ENCODE data around the gene BRPF3. TPM values are rescaled to one million over a fixed set of nuclear protein-coding genes. Genes with fewer than 3 reads are reported as not detected.

BRPF3 gene
- total and polyA plus RNA-seq, 8 donors, result 7.0 to 343 (median 21.1) TPM

DNA sequence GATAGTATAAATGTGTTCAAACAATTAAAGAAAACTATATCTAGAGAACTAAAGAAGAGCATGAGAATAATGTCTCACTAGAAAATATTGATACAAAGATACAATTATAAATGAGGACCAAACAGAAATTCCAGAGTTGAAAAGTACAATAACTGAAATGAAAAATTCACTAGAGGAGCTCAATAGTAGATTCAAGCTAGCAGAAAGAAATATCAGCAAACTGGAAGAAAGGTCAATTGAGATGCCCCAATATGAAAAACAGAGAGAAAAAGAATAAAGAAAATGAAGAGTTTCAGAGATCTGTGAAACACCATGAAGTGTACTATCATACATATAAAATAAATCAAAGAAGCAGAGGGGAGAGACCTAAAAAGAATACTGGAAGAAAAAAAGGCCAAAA lies 18.0 kb upstream of the BRPF3 start:
- peaks cover 0 to 16% (median 9%) of the 10 kb centered on the region in 4 donors for H3K9me3 ChIP-seq
- H3K4me1 ChIP-seq, result no peaks in the 10 kb centered on the region
- intact Hi-C loops (cut with DNase I; ENCODE audit: low total_unique reads), result no loop called here
- H3K36me3 ChIP-seq, result no peaks in the 10 kb centered on the region
- no peak for DNase-seq
- H3K27me3 ChIP-seq, result no peaks in the 10 kb centered on the region
- H3K4me3 ChIP-seq, result no peak overlapping the region
- TF ChIP-seq POLR2A (IDR thresholded peaks at IDR 0.05), result no peak
- no peak for TF ChIP-seq POLR2AphosphoS5 (IDR thresholded peaks at IDR 0.05)
- TF ChIP-seq, protein P1, sequence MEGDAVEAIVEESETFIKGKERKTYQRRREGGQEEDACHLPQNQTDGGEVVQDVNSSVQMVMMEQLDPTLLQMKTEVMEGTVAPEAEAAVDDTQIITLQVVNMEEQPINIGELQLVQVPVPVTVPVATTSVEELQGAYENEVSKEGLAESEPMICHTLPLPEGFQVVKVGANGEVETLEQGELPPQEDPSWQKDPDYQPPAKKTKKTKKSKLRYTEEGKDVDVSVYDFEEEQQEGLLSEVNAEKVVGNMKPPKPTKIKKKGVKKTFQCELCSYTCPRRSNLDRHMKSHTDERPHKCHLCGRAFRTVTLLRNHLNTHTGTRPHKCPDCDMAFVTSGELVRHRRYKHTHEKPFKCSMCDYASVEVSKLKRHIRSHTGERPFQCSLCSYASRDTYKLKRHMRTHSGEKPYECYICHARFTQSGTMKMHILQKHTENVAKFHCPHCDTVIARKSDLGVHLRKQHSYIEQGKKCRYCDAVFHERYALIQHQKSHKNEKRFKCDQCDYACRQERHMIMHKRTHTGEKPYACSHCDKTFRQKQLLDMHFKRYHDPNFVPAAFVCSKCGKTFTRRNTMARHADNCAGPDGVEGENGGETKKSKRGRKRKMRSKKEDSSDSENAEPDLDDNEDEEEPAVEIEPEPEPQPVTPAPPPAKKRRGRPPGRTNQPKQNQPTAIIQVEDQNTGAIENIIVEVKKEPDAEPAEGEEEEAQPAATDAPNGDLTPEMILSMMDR (IDR thresholded peaks at IDR 0.05), result no peak
- no peak for TF ChIP-seq EP300 (IDR thresholded peaks at IDR 0.05)
- no peak overlapping the region for H3K27ac ChIP-seq

DNA sequence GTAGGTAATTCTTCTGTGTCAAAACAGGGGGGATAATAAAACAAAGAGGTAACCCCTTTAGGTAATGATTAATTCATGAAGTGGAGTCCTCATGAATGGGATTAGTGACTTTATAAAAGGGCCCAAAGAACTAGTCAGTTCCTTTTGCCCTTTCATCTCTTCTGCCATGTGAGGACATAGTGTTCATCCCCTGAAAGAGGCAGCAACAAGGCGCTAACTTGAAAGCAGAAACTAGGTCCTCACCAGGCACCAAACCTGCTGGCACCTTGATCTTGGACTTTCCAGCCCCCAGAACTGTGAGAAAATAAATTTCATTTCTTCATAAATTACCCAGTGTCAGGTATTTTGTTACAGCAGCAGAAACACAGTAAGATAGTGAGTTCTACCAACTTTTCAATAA lies 16.4 kb upstream of the BRPF3 start:
- intact Hi-C loops (cut with DNase I; ENCODE audit: low total_unique reads), result loop anchor here (10.0 kb wide), 1 partner anchor 155 kb away; the partner anchor contains the start of genes MAPK14 and SLC26A8
- 88 to 100% (median 92%) methylated on average over 1 of the region's 1 CpG for WGBS, 5 donors

DNA sequence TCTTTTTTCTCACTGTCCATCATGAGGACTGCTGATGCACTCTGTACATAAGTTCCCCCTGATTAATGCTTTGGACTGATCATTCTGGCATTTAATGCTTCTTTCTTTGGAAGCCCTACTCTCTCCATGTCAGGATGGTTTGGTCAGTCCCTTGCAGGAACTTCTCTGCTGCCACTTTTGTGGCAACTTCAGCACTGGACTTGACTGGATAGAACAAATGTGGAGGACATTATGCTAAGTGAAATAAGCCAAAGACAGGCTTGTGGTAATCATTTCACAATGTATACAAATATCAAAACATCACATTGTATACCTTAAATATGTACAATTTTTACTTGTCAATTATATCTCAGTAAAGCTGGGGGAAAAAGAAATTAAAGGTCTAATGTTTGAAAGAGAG lies 12.2 kb upstream of the BRPF3 start:
- Histone ChIP-seq H3K4me1 (no peaks in the 10 kb centered on the region), H3K36me3 (no peaks in the 10 kb centered on the region), H3K9me3 (no peaks in the 10 kb centered on the region), H3K4me3 (no peak overlapping the region), H3K27me3 (no peaks in the 10 kb centered on the region), H3K27ac (no peak overlapping the region)
- no peak for DNase-seq
- TF ChIP-seq EP300 (IDR thresholded peaks at IDR 0.05) (no peak), POLR2AphosphoS5 (IDR thresholded peaks at IDR 0.05) (no peak), POLR2A (IDR thresholded peaks at IDR 0.05) (no peak)
- TF ChIP-seq, protein P1 (IDR thresholded peaks at IDR 0.05), result no peak
- intact Hi-C loops (cut with DNase I; ENCODE audit: low total_unique reads), result loop anchor here (10.0 kb wide), 1 partner anchor 160 kb away; the partner anchor contains the start of genes MAPK14 and SLC26A8

More for the DNA sequence above, 16.4 kb upstream of the BRPF3 start:
- Histone ChIP-seq H3K4me3 (no peak overlapping the region), H3K9me3 (peaks cover 0 to 16% (median 9%) of the 10 kb centered on the region in 4 donors), H3K27ac (no peak overlapping the region), H3K4me1 (no peaks in the 10 kb centered on the region), H3K27me3 (no peaks in the 10 kb centered on the region), H3K36me3 (no peaks in the 10 kb centered on the region)
- no peak for DNase-seq
- no peak for TF ChIP-seq POLR2AphosphoS5 (IDR thresholded peaks at IDR 0.05)
- TF ChIP-seq, protein P1 (IDR thresholded peaks at IDR 0.05), result no peak
- TF ChIP-seq POLR2A (IDR thresholded peaks at IDR 0.05), result no peak
- no peak for TF ChIP-seq EP300 (IDR thresholded peaks at IDR 0.05)

DNA sequence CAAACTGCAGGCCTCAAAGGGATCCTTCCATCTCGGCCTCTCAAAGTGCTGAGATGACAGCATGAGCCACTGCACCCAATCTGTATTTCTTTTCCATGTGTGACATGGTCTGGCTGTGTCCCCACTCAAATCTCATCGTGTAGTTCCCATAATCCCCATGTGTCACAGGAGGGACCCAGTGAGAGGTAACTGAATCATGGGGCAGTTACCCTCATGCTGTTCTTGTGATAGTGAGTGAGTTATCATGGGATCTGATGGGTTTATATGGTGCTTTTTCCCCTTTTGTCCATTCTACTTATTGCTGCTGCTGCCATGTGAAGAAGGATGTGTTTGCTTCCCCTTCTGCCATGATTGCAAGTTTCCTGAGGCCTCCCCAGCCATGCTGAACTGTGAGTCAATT lies 10.3 kb upstream of the BRPF3 start:
- Histone ChIP-seq H3K27ac (no peak overlapping the region), H3K36me3 (no peaks in the 10 kb centered on the region), H3K9me3 (no peaks in the 10 kb centered on the region), H3K4me1 (no peaks in the 10 kb centered on the region), H3K4me3 (no peak overlapping the region), H3K27me3 (no peaks in the 10 kb centered on the region)
- no peak for DNase-seq
- TF ChIP-seq, protein P1 (IDR thresholded peaks at IDR 0.05), result no peak
- TF ChIP-seq POLR2AphosphoS5 (IDR thresholded peaks at IDR 0.05), result no peak
- no peak for TF ChIP-seq EP300 (IDR thresholded peaks at IDR 0.05)
- TF ChIP-seq POLR2A (IDR thresholded peaks at IDR 0.05), result no peak
- intact Hi-C loops (cut with DNase I; ENCODE audit: low total_unique reads), result loop anchor here (10.0 kb wide), 1 partner anchor 161 kb away; the partner anchor contains the start of genes MAPK14 and SLC26A8
- WGBS, 5 donors, result 89 to 98% (median 93%) methylated on average over 2 of the region's 2 CpGs
